H9 (cell line): ENCODE data around the gene SPESP1. TPM values are rescaled to one million over a fixed set of nuclear protein-coding genes. Genes with fewer than 3 reads are reported as not detected.

Experiments
- DNase-seq: peaks from one replicate; pipeline ENCODE4 v3.0.0-alpha.2; 2017
- H2AFZ ChIP-seq: one replicate; pipeline ENCODE4 v1.6.1; 2013; ENCODE audit warnings: mild to moderate bottlenecking, low read length, control low read depth, moderate library complexity
- H2AK5ac ChIP-seq: 2 replicates; pipeline ENCODE4 v1.6.1; 2013; ENCODE audit warnings: low read length, control low read depth, mixed read lengths; ENCODE audit not compliant: insufficient read length
- H2BK120ac ChIP-seq: one replicate; pipeline ENCODE4 v1.6.1; 2013; ENCODE audit warnings: low read depth, mild to moderate bottlenecking, low read length, control low read depth, inconsistent platforms; ENCODE audit not compliant: poor library complexity, severe bottlenecking
- H2BK12ac ChIP-seq: 2 replicates; pipeline ENCODE4 v1.6.1; 2013; ENCODE audit warnings: low read length, control low read depth, mixed read lengths, low read depth; ENCODE audit not compliant: insufficient read length
- H2BK15ac ChIP-seq: 2 replicates; pipeline ENCODE4 v1.6.1; 2013; ENCODE audit warnings: low read depth, low read length, control low read depth
- H2BK20ac ChIP-seq: one replicate; pipeline ENCODE4 v1.6.1; 2013; ENCODE audit warnings: low read depth, mild to moderate bottlenecking, low read length, control low read depth, inconsistent platforms; ENCODE audit not compliant: poor library complexity, severe bottlenecking
- H2BK5ac ChIP-seq: 2 replicates; pipeline ENCODE4 v1.6.1; 2013; ENCODE audit warnings: low read length, control low read depth, mixed read lengths; ENCODE audit not compliant: insufficient read length
- H3K14ac ChIP-seq: 2 replicates; pipeline ENCODE4 v1.6.1; 2013; ENCODE audit warnings: low read length, control low read depth; ENCODE audit not compliant: insufficient read depth
- H3K18ac ChIP-seq: 2 replicates; pipeline ENCODE4 v1.6.1; 2013; ENCODE audit warnings: low read depth, mild to moderate bottlenecking, mixed read lengths, low read length, control low read depth; ENCODE audit not compliant: insufficient read length
- H3K23ac ChIP-seq: 2 replicates; pipeline ENCODE4 v1.6.1; 2013; ENCODE audit warnings: low read length, control low read depth, mixed read lengths, low read depth; ENCODE audit not compliant: insufficient read length
- H3K23me2 ChIP-seq: 2 replicates; pipeline ENCODE4 v1.6.1; 2013; ENCODE audit warnings: low read depth, mild to moderate bottlenecking, mixed read lengths, low read length, control low read depth; ENCODE audit not compliant: insufficient read length, poor library complexity, severe bottlenecking
- H3K27ac ChIP-seq: 2 replicates; pipeline ENCODE4 v1.5.1; 2013; ENCODE audit warnings: low read length, control low read depth, mixed read lengths, low read depth; ENCODE audit not compliant: insufficient read length
- H3K27me3 ChIP-seq: 2 replicates; pipeline ENCODE4 v1.6.1; 2013; ENCODE audit warnings: low read length, control low read depth, inconsistent platforms; ENCODE audit not compliant: insufficient read depth
- H3K4ac ChIP-seq: 2 replicates; pipeline ENCODE4 v1.6.1; 2013; ENCODE audit warnings: low read depth, mild to moderate bottlenecking, control low read depth, inconsistent platforms, low read length, moderate library complexity
- H3K4me1 ChIP-seq: 2 replicates; pipeline ENCODE4 v1.6.1; 2013; ENCODE audit warnings: low read length, control low read depth, inconsistent platforms; ENCODE audit not compliant: insufficient read depth
- H3K4me2 ChIP-seq: 2 replicates; pipeline ENCODE4 v1.6.1; 2013; ENCODE audit warnings: low read length, control low read depth, mixed read lengths; ENCODE audit not compliant: insufficient read length, insufficient read depth
- H3K56ac ChIP-seq: 2 replicates; pipeline ENCODE4 v1.6.1; 2013; ENCODE audit warnings: low read depth, mild to moderate bottlenecking, mixed read lengths, low read length, control low read depth; ENCODE audit not compliant: insufficient read length
- H3K79me1 ChIP-seq: 2 replicates; pipeline ENCODE4 v1.6.1; 2013; ENCODE audit warnings: low read depth, mild to moderate bottlenecking, moderate library complexity, low read length, control low read depth, inconsistent platforms; ENCODE audit not compliant: insufficient read depth, poor library complexity, severe bottlenecking
- H3K79me2 ChIP-seq: 2 replicates; pipeline ENCODE4 v1.6.1; 2013; ENCODE audit warnings: low read length, control low read depth, inconsistent platforms; ENCODE audit not compliant: insufficient read depth
- H3K9ac ChIP-seq: 2 replicates; pipeline ENCODE4 v1.6.1; 2013; ENCODE audit warnings: low read length, control low read depth, mixed read lengths; ENCODE audit not compliant: insufficient read length; ENCODE audit errors: extremely low read depth
- H3K9me3 ChIP-seq: one replicate; pipeline ENCODE4 v1.6.1; 2013; ENCODE audit warnings: low read depth, low read length, inconsistent platforms; ENCODE audit not compliant: control insufficient read depth
- H3T11ph ChIP-seq: one replicate; pipeline ENCODE4 v1.6.1; 2013; ENCODE audit warnings: mild to moderate bottlenecking, low read length, control low read depth, inconsistent platforms
- H4K20me1 ChIP-seq: one replicate; pipeline ENCODE4 v1.6.1; 2013; ENCODE audit not compliant: control insufficient read depth, insufficient read length, insufficient read depth
- H4K5ac ChIP-seq: 2 replicates; pipeline ENCODE4 v1.6.1; 2013; ENCODE audit warnings: low read depth, mild to moderate bottlenecking, mixed read lengths, low read length, control low read depth; ENCODE audit not compliant: insufficient read length
- H4K8ac ChIP-seq: replicated peaks from 2 replicates; pipeline ENCODE4 v1.6.1; 2013; ENCODE audit warnings: low read length, control low read depth, mixed read lengths, low read depth; ENCODE audit not compliant: insufficient read length
- H4K91ac ChIP-seq: 2 replicates; pipeline ENCODE4 v1.6.1; 2013; ENCODE audit warnings: low read depth, mild to moderate bottlenecking, moderate library complexity, mixed read lengths, low read length, control low read depth; ENCODE audit not compliant: insufficient read length
- H3K27ac Mint-ChIP-seq, 3 experiments: 2 replicates in 2 of 3; 3 replicates in 1 of 3; pipeline ENCODE4 v1.8.0; 2020 to 2021; ENCODE audit warnings: mixed read lengths in 3 of 3, mild to moderate bottlenecking in 1 of 3, moderate library complexity in 1 of 3
- H3K27me3 Mint-ChIP-seq: 2 replicates; pipeline ENCODE4 v1.8.0; 2021; ENCODE audit warnings: low read depth, mild to moderate bottlenecking, moderate library complexity, mixed read lengths
- H3K36me3 Mint-ChIP-seq, 3 experiments: 2 replicates in 2 of 3; 3 replicates in 1 of 3; pipeline ENCODE4 v1.8.0; 2020 to 2021; ENCODE audit warnings: low read depth in 3 of 3, mixed read lengths in 3 of 3; ENCODE audit not compliant: insufficient read depth in 1 of 3
- H3K4me1 Mint-ChIP-seq, 2 experiments: 2 replicates each; pipeline ENCODE4 v1.8.0; 2020; ENCODE audit warnings: mixed read lengths in 2 of 2
- H3K4me3 Mint-ChIP-seq, 2 experiments: 2 replicates in 1 of 2; 3 replicates in 1 of 2; pipeline ENCODE4 v1.8.0; 2020 to 2021; ENCODE audit warnings: mild to moderate bottlenecking in 2 of 2, mixed read lengths in 2 of 2, moderate library complexity in 1 of 2
- H3K9me3 Mint-ChIP-seq, 2 experiments: 2 replicates in 1 of 2; 3 replicates in 1 of 2; pipeline ENCODE4 v1.8.0; 2020; ENCODE audit warnings: mild to moderate bottlenecking in 2 of 2, mixed read lengths in 2 of 2, moderate library complexity in 1 of 2
- WGBS: extraction: QIAGEN DNeasy Blood & Tissue Kit; methylation state at CpG from one replicate; pipeline ENCODE4 v1.1.7; 2013; ENCODE audit warnings: missing lambda C conversion rate, low lambda C conversion rate, mixed read lengths; ENCODE audit not compliant: insufficient read length; ENCODE audit errors: extremely low coverage; 5-methylcytosine and 5-hydroxymethylcytosine counted together
- total RNA-seq: library from RNA; stranded (reverse); gene quantifications from 2 replicates; pipeline ENCODE4 v1.2.1, GENCODE V29; 2021
- TF ChIP-seq, protein P1 (sequence below): fragments of 200-600 bp; sonication (generic); conservative IDR thresholded peaks from 3 replicates; pipeline ENCODE4 v1.8.0; 2021; ENCODE audit warnings: antibody characterized with exemption, mild to moderate bottlenecking

SPESP1 gene
- total RNA-seq, 1 experiment from 2014 or later = not detected

DNA sequence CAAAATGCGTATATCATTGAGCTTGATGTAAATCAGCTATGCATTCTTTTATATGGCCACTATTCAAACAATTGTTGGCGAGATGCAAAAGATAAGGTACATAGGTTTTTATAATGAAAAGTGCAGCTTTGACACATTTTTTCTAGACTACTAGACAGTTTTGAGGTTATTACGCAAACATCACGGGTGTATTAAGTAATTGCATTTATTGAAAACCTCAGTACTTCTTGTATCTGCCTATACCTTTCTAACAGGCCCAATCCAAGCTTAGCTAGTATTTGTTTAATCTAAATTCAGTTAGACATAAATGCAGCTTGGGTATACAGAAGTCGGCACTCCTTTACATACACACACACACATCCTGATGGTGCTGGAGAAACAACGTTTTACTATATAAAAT, 2.7 kb downstream of the SPESP1 start:
- H3K23ac ChIP-seq = no peak overlapping the region
- H3K4me1 ChIP-seq = no peaks in the 10 kb centered on the region
- H3K27me3 Mint-ChIP-seq = no peaks in the 10 kb centered on the region
- H3K9ac ChIP-seq = no peak overlapping the region
- H4K91ac ChIP-seq = no peak overlapping the region
- H3K4me2 ChIP-seq = no peak overlapping the region
- no peak overlapping the region for H2BK20ac ChIP-seq
- H2BK15ac ChIP-seq = no peak overlapping the region
- no peaks in the 10 kb centered on the region for H3K79me1 ChIP-seq
- no peak overlapping the region for H3K27ac Mint-ChIP-seq
- no peaks in the 10 kb centered on the region for H3K79me2 ChIP-seq
- H3K23me2 ChIP-seq = no peaks in the 10 kb centered on the region
- no peak overlapping the region for H3K18ac ChIP-seq
- H3K14ac ChIP-seq = no peak overlapping the region
- no peak overlapping the region for H2BK5ac ChIP-seq
- no peaks in the 10 kb centered on the region for H3K4me1 Mint-ChIP-seq
- H3K36me3 Mint-ChIP-seq = peaks cover 0 to 5% (median 0%) of the 10 kb centered on the region in 3 experiments; a peak in 5 of 7 replicates
- no peaks in the 10 kb centered on the region for H4K20me1 ChIP-seq
- no peak overlapping the region for H2AK5ac ChIP-seq
- no peak overlapping the region for H3T11ph ChIP-seq
- WGBS = no CpG with 5 or more reads among the region's 6 CpGs
- no peak overlapping the region for H3K4me3 Mint-ChIP-seq
- no peak overlapping the region for H2BK12ac ChIP-seq
- no peak overlapping the region for H3K56ac ChIP-seq
- no peak overlapping the region for H2AFZ ChIP-seq
- peaks cover 0 to 6% of the 10 kb centered on the region in 2 experiments; a peak in 3 of 5 replicates for H3K9me3 Mint-ChIP-seq
- no peak overlapping the region for H3K27ac ChIP-seq
- H3K27me3 ChIP-seq = no peaks in the 10 kb centered on the region
- no peak overlapping the region for H2BK120ac ChIP-seq
- no peak overlapping the region for H3K4ac ChIP-seq
- DNase-seq = no peak
- no peaks in the 10 kb centered on the region for H3K9me3 ChIP-seq
- TF ChIP-seq, protein P1, sequence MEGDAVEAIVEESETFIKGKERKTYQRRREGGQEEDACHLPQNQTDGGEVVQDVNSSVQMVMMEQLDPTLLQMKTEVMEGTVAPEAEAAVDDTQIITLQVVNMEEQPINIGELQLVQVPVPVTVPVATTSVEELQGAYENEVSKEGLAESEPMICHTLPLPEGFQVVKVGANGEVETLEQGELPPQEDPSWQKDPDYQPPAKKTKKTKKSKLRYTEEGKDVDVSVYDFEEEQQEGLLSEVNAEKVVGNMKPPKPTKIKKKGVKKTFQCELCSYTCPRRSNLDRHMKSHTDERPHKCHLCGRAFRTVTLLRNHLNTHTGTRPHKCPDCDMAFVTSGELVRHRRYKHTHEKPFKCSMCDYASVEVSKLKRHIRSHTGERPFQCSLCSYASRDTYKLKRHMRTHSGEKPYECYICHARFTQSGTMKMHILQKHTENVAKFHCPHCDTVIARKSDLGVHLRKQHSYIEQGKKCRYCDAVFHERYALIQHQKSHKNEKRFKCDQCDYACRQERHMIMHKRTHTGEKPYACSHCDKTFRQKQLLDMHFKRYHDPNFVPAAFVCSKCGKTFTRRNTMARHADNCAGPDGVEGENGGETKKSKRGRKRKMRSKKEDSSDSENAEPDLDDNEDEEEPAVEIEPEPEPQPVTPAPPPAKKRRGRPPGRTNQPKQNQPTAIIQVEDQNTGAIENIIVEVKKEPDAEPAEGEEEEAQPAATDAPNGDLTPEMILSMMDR = no peak
- no peak overlapping the region for H4K5ac ChIP-seq
- H4K8ac ChIP-seq = no peak overlapping the region
